Natural killer cell (primary cell): ENCODE results near the gene TMC6. TPM values are rescaled to one million over a fixed set of nuclear protein-coding genes. Genes with fewer than 3 reads are reported as not detected.

Experiments
- ATAC-seq, 3 donors: fragments of 150-1000 bp in 2 of 3; fragments of 200-7000 bp in 1 of 3; cut with Tn5 transposase; 1 replicate in 1 of 3; 2 replicates in 2 of 3; pipeline ENCODE4 v1.10.0; 2021; ENCODE audit warnings: mild to moderate bottlenecking in 2 of 3, moderate library complexity in 2 of 3
- DNase-seq, 2 donors: peaks; one replicate each; pipeline versions ENCODE4 v3.0.0 to v3.0.0-alpha.2; 2013 to 2021; ENCODE audit warnings: mixed read lengths in 1 of 2
- H3K27ac ChIP-seq: one replicate; pipeline ENCODE4 v1.5.1; 2013; ENCODE audit warnings: mild to moderate bottlenecking, low read length
- H3K27me3 ChIP-seq: one replicate; pipeline ENCODE4 v1.6.1; 2013; ENCODE audit warnings: low read length; ENCODE audit not compliant: control insufficient read depth, insufficient read depth
- H3K36me3 ChIP-seq: one replicate; pipeline ENCODE4 v1.6.1; 2013; ENCODE audit warnings: low read length; ENCODE audit not compliant: control insufficient read depth, insufficient read depth
- H3K4me1 ChIP-seq: one replicate; pipeline ENCODE4 v1.6.1; 2013; ENCODE audit warnings: low read length; ENCODE audit not compliant: control insufficient read depth, insufficient read depth
- H3K4me3 ChIP-seq: one replicate; pipeline ENCODE4 v1.5.1; 2013; ENCODE audit warnings: low read length
- H3K9me3 ChIP-seq: one replicate; pipeline ENCODE4 v1.6.1; 2013; ENCODE audit warnings: low read length; ENCODE audit not compliant: control insufficient read depth, insufficient read depth
- H3K27ac Mint-ChIP-seq, 2 donors: one replicate each; pipeline ENCODE4 v1.8.0; 2022; ENCODE audit warnings: mild to moderate bottlenecking in 2 of 2, mixed read lengths in 2 of 2, moderate library complexity in 1 of 2
- H3K27me3 Mint-ChIP-seq, 2 donors: one replicate each; pipeline ENCODE4 v1.8.0; 2022; ENCODE audit warnings: low read depth in 2 of 2, mixed read lengths in 2 of 2
- H3K36me3 Mint-ChIP-seq: one replicate; pipeline ENCODE4 v1.8.0; 2022; ENCODE audit warnings: mixed read lengths
- H3K4me1 Mint-ChIP-seq, 2 donors: one replicate each; pipeline ENCODE4 v1.8.0; 2022; ENCODE audit warnings: mixed read lengths in 2 of 2
- H3K4me3 Mint-ChIP-seq: one replicate; pipeline ENCODE4 v1.8.0; 2022; ENCODE audit warnings: mild to moderate bottlenecking, moderate library complexity, mixed read lengths
- H3K9me3 Mint-ChIP-seq, 2 donors: one replicate each; pipeline ENCODE4 v1.8.0; 2022; ENCODE audit warnings: mixed read lengths in 2 of 2
- WGBS: methylation state at CpG from one replicate; pipeline ENCODE4 v1.1.7; 2013; ENCODE audit warnings: missing lambda C conversion rate; ENCODE audit not compliant: insufficient coverage; 5-methylcytosine and 5-hydroxymethylcytosine counted together
- intact Hi-C: fragments of 100-400 bp; cut with micrococcal nuclease; formaldehyde crosslinking; loops from one replicate; pipeline ENCODE4 v1.14.2; 2022
- total RNA-seq, 4 donors: library from RNA; stranded (reverse); fragments of 120-200 nt in 1 of 4; gene quantifications; one replicate each; pipeline versions ENCODE4 v1.2.3 to v1.2.4, GENCODE V29; 2013 to 2022
- TF ChIP-seq, protein P1 (sequence below): fragments of 200-600 bp; IDR thresholded peaks from one replicate; pipeline ENCODE4 v1.8.0; 2022; ENCODE audit warnings: antibody characterized with exemption

Gene TMC6
- total RNA-seq, 3 donors from 2014 or later (not counting 1 experiment from before 2014, with no cell fraction given), result 653 to 825 (median 687) TPM

DNA sequence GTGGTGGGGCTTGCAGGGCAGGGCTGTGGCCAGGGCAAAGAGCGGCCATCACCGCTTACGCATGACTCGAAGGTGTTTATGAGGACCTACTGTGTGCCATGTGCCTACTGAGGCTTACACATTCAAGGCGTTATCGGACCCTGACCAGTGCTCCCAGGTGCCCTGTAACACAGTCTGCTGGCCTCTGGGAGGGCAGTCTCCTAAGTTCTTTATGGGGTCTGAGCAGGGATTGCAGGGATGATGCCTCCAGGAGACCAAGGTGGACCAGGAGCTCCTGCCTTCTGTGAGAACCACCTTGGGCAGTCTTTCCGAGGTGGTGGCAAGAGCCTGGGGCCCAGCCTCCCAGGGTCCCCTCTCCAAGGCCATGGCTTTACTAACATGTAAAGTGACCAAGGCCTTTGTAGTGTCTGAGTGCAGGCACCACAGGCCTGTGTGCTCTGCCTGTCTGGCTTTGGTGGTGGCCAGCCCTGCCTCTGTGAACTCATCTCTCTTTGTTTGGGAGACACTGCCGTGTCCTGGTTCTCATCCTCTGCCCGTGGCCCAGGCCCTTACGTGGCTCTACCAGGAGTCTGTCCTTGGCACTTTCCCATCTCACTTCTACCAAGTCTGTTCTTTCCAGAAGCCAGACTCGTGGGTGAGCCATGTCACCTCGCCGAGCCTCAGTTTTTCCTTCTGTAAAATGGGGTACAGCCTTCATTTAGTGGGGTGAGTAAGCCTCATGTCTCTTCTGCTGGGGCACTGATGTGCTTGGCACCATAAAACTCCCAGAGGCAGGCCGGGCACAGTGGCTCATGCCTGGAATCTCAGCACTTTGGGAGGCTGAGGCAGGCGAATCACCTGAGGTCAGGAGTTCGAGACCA is 36.4 kb upstream of the TMC6 start:
- no peaks in the 10 kb centered on the region for H3K9me3 ChIP-seq
- no peak overlapping the region for H3K27ac ChIP-seq
- peaks cover 18% of the 10 kb centered on the region for H3K4me1 ChIP-seq
- no peaks in the 10 kb centered on the region for H3K27me3 Mint-ChIP-seq
- DNase-seq (no peak), ATAC-seq (no peak)
- 89% methylated on average over 16 of the region's 16 CpGs for WGBS
- H3K9me3 Mint-ChIP-seq, result no peaks in the 10 kb centered on the region
- H3K4me3 Mint-ChIP-seq, result no peak overlapping the region
- H3K36me3 Mint-ChIP-seq, result no peaks in the 10 kb centered on the region
- intact Hi-C loops, result no loop called here
- no peak overlapping the region for H3K4me3 ChIP-seq
- no peaks in the 10 kb centered on the region for H3K27me3 ChIP-seq
- H3K36me3 ChIP-seq, result no peaks in the 10 kb centered on the region
- no peak overlapping the region for H3K27ac Mint-ChIP-seq
- peaks cover 0 to 7% of the 10 kb centered on the region in 2 donors for H3K4me1 Mint-ChIP-seq
- TF ChIP-seq, protein P1, sequence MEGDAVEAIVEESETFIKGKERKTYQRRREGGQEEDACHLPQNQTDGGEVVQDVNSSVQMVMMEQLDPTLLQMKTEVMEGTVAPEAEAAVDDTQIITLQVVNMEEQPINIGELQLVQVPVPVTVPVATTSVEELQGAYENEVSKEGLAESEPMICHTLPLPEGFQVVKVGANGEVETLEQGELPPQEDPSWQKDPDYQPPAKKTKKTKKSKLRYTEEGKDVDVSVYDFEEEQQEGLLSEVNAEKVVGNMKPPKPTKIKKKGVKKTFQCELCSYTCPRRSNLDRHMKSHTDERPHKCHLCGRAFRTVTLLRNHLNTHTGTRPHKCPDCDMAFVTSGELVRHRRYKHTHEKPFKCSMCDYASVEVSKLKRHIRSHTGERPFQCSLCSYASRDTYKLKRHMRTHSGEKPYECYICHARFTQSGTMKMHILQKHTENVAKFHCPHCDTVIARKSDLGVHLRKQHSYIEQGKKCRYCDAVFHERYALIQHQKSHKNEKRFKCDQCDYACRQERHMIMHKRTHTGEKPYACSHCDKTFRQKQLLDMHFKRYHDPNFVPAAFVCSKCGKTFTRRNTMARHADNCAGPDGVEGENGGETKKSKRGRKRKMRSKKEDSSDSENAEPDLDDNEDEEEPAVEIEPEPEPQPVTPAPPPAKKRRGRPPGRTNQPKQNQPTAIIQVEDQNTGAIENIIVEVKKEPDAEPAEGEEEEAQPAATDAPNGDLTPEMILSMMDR, result no peak

DNA sequence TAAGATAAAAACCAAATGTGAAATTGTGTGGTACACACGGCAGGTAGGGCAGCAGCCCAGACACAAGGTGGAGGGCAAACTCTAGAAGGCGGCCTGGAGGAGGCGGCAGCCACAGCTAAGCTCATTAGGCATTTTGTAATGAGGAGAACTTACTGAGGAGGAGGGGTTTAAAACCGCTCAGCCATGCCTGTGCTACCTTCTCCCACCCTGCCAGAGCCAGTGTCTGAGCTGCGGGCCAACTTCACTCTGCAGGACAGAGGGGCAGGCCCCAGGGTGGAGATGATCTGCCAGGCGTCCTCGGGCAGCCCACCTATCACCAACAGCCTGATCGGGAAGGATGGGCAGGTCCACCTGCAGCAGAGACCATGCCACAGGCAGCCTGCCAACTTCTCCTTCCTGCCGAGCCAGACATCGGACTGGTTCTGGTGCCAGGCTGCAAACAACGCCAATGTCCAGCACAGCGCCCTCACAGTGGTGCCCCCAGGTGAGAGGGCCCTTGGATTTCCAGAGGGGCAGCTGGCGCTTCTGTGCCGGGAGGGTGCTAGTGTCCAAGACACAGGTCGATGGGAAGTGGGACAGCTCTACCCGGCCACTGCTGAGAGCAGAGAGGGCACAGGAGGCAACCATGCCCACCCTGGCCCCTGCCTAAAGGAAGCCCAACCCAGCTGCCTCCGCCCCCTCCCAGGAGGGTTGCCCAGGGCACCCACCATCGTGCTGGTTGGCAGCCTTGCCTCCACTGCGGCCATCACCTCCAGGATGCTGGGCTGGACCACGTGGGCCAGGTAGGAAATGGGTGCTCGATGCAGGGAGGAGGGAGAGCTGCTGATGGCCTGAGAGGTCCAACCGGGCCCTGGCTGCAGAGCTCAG is 35.6 kb upstream of the TMC6 start:
- Mint-ChIP-seq H3K4me3 (no peak overlapping the region), H3K4me1 (no peaks in the 10 kb centered on the region), H3K27ac (no peak overlapping the region), H3K36me3 (no peaks in the 10 kb centered on the region), H3K9me3 (no peaks in the 10 kb centered on the region), H3K27me3 (no peaks in the 10 kb centered on the region)
- no peak for DNase-seq
- TF ChIP-seq, protein P1, result no peak
- WGBS, result 69% methylated on average over 22 of the region's 22 CpGs
- Histone ChIP-seq H3K4me1 (peaks cover 10% of the 10 kb centered on the region), H3K9me3 (no peaks in the 10 kb centered on the region), H3K4me3 (no peak overlapping the region), H3K36me3 (no peaks in the 10 kb centered on the region), H3K27ac (no peak overlapping the region), H3K27me3 (no peaks in the 10 kb centered on the region)
- intact Hi-C loops, result no loop called here
- no peak for ATAC-seq

DNA sequence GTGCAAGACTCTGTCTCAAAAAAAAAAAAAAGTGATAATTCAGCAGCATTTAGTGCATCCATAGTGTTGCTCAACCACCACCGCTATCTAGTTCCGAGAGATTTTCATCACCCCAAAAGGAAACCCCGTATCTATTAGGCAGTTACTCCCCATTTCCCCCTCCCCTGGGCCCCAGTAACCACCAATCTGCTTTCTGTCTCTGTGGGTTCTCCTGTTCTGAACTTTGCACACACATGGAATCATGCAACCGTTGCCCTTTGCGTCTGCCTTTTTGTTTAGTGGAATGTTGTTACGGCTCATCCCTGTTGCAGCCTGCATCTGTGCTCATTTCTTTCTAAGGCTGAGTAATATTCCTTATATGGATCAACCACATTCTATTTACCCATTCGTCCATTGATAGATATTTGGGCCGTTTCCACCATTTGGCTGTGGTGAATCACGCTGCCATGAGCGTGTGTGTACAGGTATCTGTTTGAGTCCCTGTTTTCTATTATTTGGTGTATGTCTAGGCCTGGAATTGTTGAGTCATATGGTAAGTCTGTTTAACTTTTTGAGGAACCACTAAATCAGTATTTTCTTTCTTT is 31.1 kb upstream of the TMC6 start:
- TF ChIP-seq, protein P1, result no peak
- intact Hi-C loops, result no loop called here
- H3K4me1 ChIP-seq, result no peaks in the 10 kb centered on the region
- H3K36me3 ChIP-seq, result no peaks in the 10 kb centered on the region
- no peaks in the 10 kb centered on the region for H3K27me3 Mint-ChIP-seq
- H3K4me3 Mint-ChIP-seq, result no peak overlapping the region
- DNase-seq, result no peak
- ATAC-seq, result peak in 1 of 3 donors; percentile 59
- WGBS, result 70% methylated on average over 10 of the region's 10 CpGs
- no peak overlapping the region for H3K27ac Mint-ChIP-seq
- no peaks in the 10 kb centered on the region for H3K27me3 ChIP-seq
- H3K4me1 Mint-ChIP-seq, result no peaks in the 10 kb centered on the region
- H3K4me3 ChIP-seq, result no peak overlapping the region
- H3K9me3 ChIP-seq, result no peaks in the 10 kb centered on the region
- H3K36me3 Mint-ChIP-seq, result no peaks in the 10 kb centered on the region
- H3K27ac ChIP-seq, result no peak overlapping the region
- H3K9me3 Mint-ChIP-seq, result no peaks in the 10 kb centered on the region
